Measurements from ENCODE around the gene SPOCK3.

GRCh38 chr4:166996216-166996615, 238.1 kb downstream of the SPOCK3 start:
- TF ChIP-seq, protein P1, sequence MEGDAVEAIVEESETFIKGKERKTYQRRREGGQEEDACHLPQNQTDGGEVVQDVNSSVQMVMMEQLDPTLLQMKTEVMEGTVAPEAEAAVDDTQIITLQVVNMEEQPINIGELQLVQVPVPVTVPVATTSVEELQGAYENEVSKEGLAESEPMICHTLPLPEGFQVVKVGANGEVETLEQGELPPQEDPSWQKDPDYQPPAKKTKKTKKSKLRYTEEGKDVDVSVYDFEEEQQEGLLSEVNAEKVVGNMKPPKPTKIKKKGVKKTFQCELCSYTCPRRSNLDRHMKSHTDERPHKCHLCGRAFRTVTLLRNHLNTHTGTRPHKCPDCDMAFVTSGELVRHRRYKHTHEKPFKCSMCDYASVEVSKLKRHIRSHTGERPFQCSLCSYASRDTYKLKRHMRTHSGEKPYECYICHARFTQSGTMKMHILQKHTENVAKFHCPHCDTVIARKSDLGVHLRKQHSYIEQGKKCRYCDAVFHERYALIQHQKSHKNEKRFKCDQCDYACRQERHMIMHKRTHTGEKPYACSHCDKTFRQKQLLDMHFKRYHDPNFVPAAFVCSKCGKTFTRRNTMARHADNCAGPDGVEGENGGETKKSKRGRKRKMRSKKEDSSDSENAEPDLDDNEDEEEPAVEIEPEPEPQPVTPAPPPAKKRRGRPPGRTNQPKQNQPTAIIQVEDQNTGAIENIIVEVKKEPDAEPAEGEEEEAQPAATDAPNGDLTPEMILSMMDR (IDR thresholded peaks at IDR 0.05; ENCODE audit: extremely low read depth in 1 of 2, insufficient read depth in 1 of 2, low read depth in 1 of 2, low read length in 2 of 2): no peak
- TF ChIP-seq POLR2A (IDR thresholded peaks at IDR 0.05; ENCODE audit: low read depth, low read length) (no peak), EZH2 (IDR thresholded peaks at IDR 0.05; ENCODE audit: borderline replicate concordance, low read depth, low read length, severe bottlenecking) (no peak), POLR2AphosphoS5 (IDR thresholded peaks at IDR 0.05; ENCODE audit: insufficient read depth, low read depth, low read length) (no peak), JUN (IDR thresholded peaks at IDR 0.05; ENCODE audit: borderline replicate concordance, insufficient read depth, insufficient read length, low read depth) (no peak), MAX (IDR thresholded peaks at IDR 0.05; ENCODE audit: insufficient read depth, insufficient read length) (no peak), MYC (IDR thresholded peaks at IDR 0.05; ENCODE audit: low read depth, low read length) (no peak), FOS (IDR thresholded peaks at IDR 0.05; ENCODE audit: borderline replicate concordance, insufficient read depth, low read length) (no peak), GATA2 (IDR thresholded peaks at IDR 0.05; ENCODE audit: insufficient read depth, insufficient read length, low read depth, low read length) (no peak)
